Measurements from ENCODE around the gene UNKL.

The UNKL gene

DNA sequence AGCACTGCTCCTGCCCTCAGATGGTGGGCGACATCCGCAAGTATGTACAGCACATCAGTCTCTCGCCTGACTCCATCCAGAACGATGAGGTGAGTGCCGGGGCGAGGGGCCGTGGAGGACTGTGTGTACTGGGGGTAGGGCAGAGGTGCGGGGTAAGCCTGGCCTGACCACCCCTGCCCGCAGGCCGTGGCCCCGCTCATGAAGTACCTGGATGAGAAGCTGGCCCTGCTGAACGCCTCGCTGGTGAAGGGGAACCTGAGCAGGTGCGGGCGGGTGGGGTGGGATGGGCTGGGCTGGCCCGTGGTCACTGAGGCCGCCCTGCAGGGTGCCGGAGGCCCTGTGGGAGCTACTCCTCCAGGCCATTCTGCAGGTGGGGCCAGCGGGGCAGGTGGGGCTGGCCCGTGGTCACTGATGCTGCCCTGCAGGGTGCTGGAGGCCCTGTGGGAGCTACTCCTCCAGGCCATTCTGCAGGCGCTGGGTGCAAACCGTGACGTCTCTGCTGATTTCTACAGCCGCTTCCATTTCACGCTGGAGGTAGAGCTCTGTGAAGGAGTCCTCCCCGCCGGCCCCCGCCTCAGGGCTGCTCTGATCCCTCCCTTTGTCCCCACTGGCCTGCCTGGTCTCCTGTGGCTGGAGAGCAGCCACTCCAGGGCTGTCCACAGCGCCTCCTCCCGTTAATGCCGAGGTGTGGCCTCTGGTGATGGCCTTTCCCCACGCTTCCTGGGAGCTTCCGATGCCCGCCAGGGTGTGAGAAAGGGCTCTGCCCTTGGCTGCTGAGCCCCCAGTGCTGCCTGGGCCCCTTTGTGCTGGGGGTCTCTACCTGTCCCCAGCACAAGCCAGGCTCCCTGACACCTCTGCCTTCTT lies 67.8 kb downstream of the UNKL start:
- H3K4me1 ChIP-seq (ENCODE audit: insufficient read depth, poor library complexity, severe bottlenecking): no peaks in the 10 kb centered on the region
- TF ChIP-seq CTCF (IDR thresholded peaks at IDR 0.05; ENCODE audit: poor library complexity, severe bottlenecking): no peak
- H3K36me3 ChIP-seq (ENCODE audit: low read depth): peaks cover 14% of the 10 kb centered on the region; the same call in 1 of the 2 replicates

DNA sequence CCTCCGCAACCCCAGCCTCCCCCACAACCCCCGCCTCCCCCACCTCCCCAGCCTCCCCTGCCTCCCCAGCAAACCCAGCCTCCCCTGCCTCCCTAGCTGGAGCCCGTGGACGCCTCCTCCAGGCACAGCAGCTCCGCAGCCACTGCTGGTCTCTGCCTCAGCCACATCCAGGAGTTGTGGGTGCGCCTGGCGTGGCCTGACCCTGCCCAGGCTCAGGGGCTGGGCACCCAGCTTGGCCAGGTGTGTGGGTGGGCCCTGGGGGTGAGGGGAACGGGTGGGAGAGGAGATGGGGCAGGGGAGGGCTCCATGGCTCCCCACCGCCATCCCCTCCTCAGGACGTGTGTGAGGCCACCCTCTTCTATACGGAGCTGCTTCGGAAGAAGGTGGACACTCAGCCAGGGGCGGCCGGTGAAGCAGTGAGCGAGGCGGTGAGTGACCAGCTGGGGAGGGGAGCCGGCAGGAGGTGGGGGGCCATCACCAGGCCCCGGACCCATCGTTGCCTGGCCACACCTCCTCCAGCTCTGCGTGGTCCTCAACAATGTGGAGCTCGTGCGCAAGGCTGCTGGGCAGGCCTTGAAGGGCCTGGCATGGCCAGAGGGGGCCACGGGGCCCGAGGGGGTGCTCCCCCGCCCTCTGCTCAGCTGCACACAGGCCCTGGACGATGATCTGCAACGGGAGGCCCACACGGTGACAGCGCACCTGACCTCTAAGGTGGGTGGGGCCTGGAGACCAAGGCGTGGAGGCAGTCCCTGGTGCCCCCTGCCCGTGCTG lies 68.7 kb downstream of the UNKL start:
- Histone ChIP-seq H3K27me3 (ENCODE audit: insufficient read depth, poor library complexity, severe bottlenecking) (no peaks in the 10 kb centered on the region), H3K4me1 (ENCODE audit: insufficient read depth, poor library complexity, severe bottlenecking) (no peaks in the 10 kb centered on the region), H3K4me3 (ENCODE audit: severe bottlenecking) (no peak overlapping the region), H3K9me3 (ENCODE audit: severe bottlenecking) (no peaks in the 10 kb centered on the region), H3K36me3 (ENCODE audit: low read depth) (peaks cover 14% of the 10 kb centered on the region; the same call in 1 of the 2 replicates), H3K27ac (ENCODE audit: poor library complexity, severe bottlenecking) (no peak overlapping the region)
- no peak for DNase-seq (ENCODE audit: low spot score)
- ATAC-seq (ENCODE audit: low read depth): no peak
- TF ChIP-seq CTCF (IDR thresholded peaks at IDR 0.05; ENCODE audit: poor library complexity, severe bottlenecking): no peak

More for the DNA sequence above, 67.8 kb downstream of the UNKL start:
- no peaks in the 10 kb centered on the region for H3K9me3 ChIP-seq (ENCODE audit: severe bottlenecking)
- no peak for DNase-seq (ENCODE audit: low spot score)
- no peak overlapping the region for H3K27ac ChIP-seq (ENCODE audit: poor library complexity, severe bottlenecking)
- H3K4me3 ChIP-seq (ENCODE audit: severe bottlenecking): no peak overlapping the region
- no peak for ATAC-seq (ENCODE audit: low read depth)
- no peaks in the 10 kb centered on the region for H3K27me3 ChIP-seq (ENCODE audit: insufficient read depth, poor library complexity, severe bottlenecking)

GRCh38 chr16:1345087-1345486 lies 69.4 kb downstream of the UNKL start:
- ATAC-seq (ENCODE audit: low read depth) (no peak), DNase-seq (ENCODE audit: low spot score) (no peak)
- no peak for TF ChIP-seq CTCF (IDR thresholded peaks at IDR 0.05; ENCODE audit: poor library complexity, severe bottlenecking)
- no peaks in the 10 kb centered on the region for H3K4me1 ChIP-seq (ENCODE audit: insufficient read depth, poor library complexity, severe bottlenecking)
- H3K9me3 ChIP-seq (ENCODE audit: severe bottlenecking): no peaks in the 10 kb centered on the region
- no peak overlapping the region for H3K27ac ChIP-seq (ENCODE audit: poor library complexity, severe bottlenecking)
- H3K4me3 ChIP-seq (ENCODE audit: severe bottlenecking): no peak overlapping the region
- H3K27me3 ChIP-seq (ENCODE audit: insufficient read depth, poor library complexity, severe bottlenecking): no peaks in the 10 kb centered on the region
- H3K36me3 ChIP-seq (ENCODE audit: low read depth): peaks cover 8% of the 10 kb centered on the region; the same call in 1 of the 2 replicates

- H3K36me3 ChIP-seq (ENCODE audit: low read depth): peaks cover 2% of the 10 kb centered on the region; the same call in 1 of the 2 replicates
- H3K27me3 ChIP-seq (ENCODE audit: insufficient read depth, poor library complexity, severe bottlenecking): no peaks in the 10 kb centered on the region
- H3K4me1 ChIP-seq (ENCODE audit: insufficient read depth, poor library complexity, severe bottlenecking): no peaks in the 10 kb centered on the region
- H3K9me3 ChIP-seq (ENCODE audit: severe bottlenecking): no peaks in the 10 kb centered on the region
- ATAC-seq (ENCODE audit: low read depth) (no peak), DNase-seq (ENCODE audit: low spot score) (no peak)
- no peak overlapping the region for H3K27ac ChIP-seq (ENCODE audit: poor library complexity, severe bottlenecking)
- no peak overlapping the region for H3K4me3 ChIP-seq (ENCODE audit: severe bottlenecking)
- TF ChIP-seq CTCF (IDR thresholded peaks at IDR 0.05; ENCODE audit: poor library complexity, severe bottlenecking): no peak
These were observed 70.0 kb downstream of the UNKL start for GRCh38 chr16:1344499-1344898.

All from RWPE2 (cell line).